Measurements from ENCODE around the gene HAAO. TPM values are rescaled to one million over a fixed set of nuclear protein-coding genes. Genes with fewer than 3 reads are reported as not detected.

HAAO gene
- total and polyA plus RNA-seq, 2 of the 8 experiments (the other 6 are each of a cell fraction or from before 2014, with no cell fraction given): 2.5 to 7.0 TPM

- no peak for TF ChIP-seq RNF2 (IDR thresholded peaks at IDR 0.05; ENCODE audit: borderline replicate concordance, low read depth, low read length, missing control alignments, poor library complexity, severe bottlenecking)
Measured at GRCh38 chr2:42775810-42776209, 16.6 kb downstream of the HAAO start (continued).

Measured in H1 (cell line).